ENCODE measurements around the gene LRRN2.

DNA sequence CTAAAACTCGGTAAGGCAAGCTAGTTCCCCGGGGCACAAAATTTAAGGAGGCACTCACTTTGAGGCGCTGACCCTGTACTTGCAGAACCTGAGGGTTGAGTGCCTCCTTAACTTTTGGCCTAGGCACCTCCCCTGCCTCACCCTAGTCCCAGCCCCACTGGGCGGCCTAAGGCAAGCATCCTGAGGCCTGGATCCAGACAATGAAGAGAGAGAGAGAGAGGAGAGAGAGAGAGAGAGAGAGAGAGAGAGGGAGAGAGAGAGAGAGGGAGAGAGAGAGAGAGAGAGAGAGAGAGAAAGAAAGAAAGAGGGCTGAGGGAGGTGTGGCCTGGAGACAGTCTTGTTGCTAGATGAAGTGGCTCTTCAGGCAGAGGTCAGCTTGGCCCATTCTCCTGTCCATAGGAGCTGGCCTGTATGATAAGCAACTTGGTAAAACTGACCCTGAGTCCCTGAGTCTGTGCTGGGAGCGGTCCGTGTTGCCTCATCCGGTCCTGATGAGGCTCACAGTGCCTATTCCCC, 7.4 kb upstream of the LRRN2 start:
- TF ChIP-seq, protein P1, sequence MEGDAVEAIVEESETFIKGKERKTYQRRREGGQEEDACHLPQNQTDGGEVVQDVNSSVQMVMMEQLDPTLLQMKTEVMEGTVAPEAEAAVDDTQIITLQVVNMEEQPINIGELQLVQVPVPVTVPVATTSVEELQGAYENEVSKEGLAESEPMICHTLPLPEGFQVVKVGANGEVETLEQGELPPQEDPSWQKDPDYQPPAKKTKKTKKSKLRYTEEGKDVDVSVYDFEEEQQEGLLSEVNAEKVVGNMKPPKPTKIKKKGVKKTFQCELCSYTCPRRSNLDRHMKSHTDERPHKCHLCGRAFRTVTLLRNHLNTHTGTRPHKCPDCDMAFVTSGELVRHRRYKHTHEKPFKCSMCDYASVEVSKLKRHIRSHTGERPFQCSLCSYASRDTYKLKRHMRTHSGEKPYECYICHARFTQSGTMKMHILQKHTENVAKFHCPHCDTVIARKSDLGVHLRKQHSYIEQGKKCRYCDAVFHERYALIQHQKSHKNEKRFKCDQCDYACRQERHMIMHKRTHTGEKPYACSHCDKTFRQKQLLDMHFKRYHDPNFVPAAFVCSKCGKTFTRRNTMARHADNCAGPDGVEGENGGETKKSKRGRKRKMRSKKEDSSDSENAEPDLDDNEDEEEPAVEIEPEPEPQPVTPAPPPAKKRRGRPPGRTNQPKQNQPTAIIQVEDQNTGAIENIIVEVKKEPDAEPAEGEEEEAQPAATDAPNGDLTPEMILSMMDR (IDR thresholded peaks at IDR 0.05): no peak
- no peak for TF ChIP-seq POLR2A (IDR thresholded peaks at IDR 0.05)
